NB4 (cell line): ENCODE data around the gene CAMSAP1.

ENCODE experiments used
- DNase-seq: peaks from one replicate; pipeline ENCODE4 v3.0.0; 2010; ENCODE audit warnings: low read depth
- H3K4me3 ChIP-seq: one replicate; pipeline ENCODE4 v1.5.1; 2011; ENCODE audit warnings: mild to moderate bottlenecking, low read depth, low read length, moderate library complexity
- CTCF ChIP-seq: IDR thresholded peaks from one replicate; pipeline ENCODE4 v1.5.1; 2012; ENCODE audit warnings: low read depth, low read length
- MAX ChIP-seq: IDR thresholded peaks from 2 replicates; pipeline ENCODE4 v1.6.1; 2011; ENCODE audit warnings: low read depth, low read length
- MYC ChIP-seq: IDR thresholded peaks from 2 replicates; pipeline ENCODE4 v1.6.1; 2011; ENCODE audit warnings: low read depth, low read length
- POLR2A ChIP-seq: IDR thresholded peaks from 2 replicates; pipeline ENCODE4 v1.6.1; 2011; ENCODE audit warnings: mild to moderate bottlenecking; ENCODE audit not compliant: insufficient read length; ENCODE audit errors: extremely low read depth

CAMSAP1 gene

DNA sequence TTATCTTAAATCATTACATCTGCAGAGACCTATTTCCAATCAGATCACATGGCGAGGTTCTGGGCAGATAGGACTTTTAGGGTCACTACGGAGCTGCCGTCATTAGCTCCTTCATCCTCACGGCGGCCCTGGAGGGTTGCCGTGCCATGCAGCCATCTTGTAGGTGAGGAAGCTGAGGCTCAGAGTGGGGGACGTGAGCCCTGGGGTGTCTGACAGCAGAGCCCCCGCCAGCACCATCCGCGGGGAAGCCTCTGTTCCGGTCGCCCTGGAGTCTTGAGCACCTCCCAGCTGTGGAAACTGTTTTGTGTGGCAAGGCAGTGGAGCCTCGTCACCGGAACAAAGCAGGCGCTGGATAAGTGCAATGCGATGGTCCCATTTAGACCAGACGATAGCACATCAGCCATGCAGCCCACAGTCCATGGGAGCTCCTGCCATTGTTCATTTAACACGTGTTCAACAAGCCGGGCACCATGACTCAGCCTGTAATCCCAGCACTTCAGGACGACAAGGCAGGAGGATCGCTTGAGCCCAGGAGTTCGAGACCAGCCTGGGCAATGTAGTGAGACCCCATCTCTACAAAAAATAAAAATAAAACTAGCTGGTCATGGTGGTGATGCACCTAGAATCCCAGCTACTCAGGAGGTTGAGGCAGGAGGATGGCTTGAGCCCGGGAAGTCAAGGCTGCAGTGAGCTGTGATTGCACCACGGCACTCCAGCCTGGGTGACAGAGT lies 143.5 kb downstream of the CAMSAP1 start:
- H3K4me3 ChIP-seq = no peak overlapping the region
- DNase-seq = no peak
- TF ChIP-seq MYC (no peak), MAX (no peak), POLR2A (no peak), CTCF (no peak)

DNA sequence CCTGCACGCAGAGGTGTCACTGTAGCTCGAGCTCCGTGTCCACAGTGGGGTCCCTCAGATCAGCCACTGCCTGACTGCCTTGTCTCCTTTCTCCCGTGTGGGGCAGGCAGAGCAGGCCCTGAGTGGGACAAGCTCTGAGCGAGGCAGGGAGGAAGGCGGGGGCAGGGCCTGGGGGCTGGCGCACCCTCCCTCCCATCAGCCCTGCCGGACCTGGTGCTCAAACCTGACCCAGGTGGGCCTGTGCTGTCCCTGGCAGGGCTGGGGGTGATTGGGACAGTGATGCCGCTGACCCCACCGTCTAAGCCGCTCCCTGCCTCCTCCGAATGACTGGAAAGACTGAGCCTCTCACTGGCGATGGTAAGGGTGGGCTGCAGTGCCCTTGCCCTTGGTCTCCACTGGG lies 144.4 kb downstream of the CAMSAP1 start:
- no peak overlapping the region for H3K4me3 ChIP-seq
- DNase-seq = no peak
- no peak for TF ChIP-seq MAX
- TF ChIP-seq POLR2A = no peak
- TF ChIP-seq MYC = no peak
- no peak for TF ChIP-seq CTCF

- no peak for TF ChIP-seq POLR2A
- TF ChIP-seq MYC = no peak
- no peak for TF ChIP-seq CTCF
- TF ChIP-seq MAX = no peak
- no peak overlapping the region for H3K4me3 ChIP-seq
Measured at GRCh38 chr9:135761845-135762168, 145.5 kb downstream of the CAMSAP1 start.

DNA sequence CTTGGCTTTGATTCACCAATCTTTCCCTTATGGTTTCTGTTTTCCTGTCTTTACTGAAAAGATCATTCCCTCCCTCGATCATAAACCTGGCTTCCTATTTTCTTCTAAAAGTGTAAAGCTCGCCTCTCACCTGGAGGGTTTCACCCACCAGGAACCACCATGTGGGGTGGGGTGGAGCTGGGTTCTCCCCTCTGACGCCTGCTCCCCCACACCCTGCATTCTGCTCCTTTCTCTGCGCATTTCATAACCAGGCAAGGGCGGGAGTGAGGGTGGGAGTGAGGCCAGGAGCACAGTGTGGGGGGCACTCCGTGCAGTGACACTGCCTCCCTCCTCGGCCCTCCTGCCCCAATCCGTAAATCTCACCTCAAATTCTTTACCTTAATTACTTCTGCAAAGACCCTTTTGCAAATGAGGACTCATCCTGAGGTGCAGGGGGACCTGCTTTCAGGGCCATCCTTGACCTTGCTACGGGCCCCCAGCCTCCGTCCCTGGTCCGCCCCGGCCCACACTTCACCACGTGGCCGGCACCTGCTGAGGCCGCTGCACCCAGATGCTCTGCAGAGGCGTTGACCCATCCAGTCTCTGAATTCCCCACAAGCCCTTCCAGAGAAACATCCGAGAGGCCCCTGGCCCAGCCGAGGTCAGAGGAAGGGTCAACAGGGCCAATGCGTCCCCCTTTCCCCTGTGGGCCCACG lies 146.0 kb downstream of the CAMSAP1 start:
- TF ChIP-seq CTCF = no peak
- no peak for TF ChIP-seq MAX
- no peak for TF ChIP-seq POLR2A
- no peak for TF ChIP-seq MYC
- no peak for DNase-seq
- no peak overlapping the region for H3K4me3 ChIP-seq

More at GRCh38 chr9:135761845-135762168, 145.5 kb downstream of the CAMSAP1 start:
- no peak for DNase-seq

GRCh38 chr9:135760465-135760864 lies 146.9 kb downstream of the CAMSAP1 start:
- no peak for TF ChIP-seq CTCF
- TF ChIP-seq MAX = no peak
- TF ChIP-seq POLR2A = no peak
- no peak for TF ChIP-seq MYC
- no peak overlapping the region for H3K4me3 ChIP-seq
- no peak for DNase-seq
